HG03175 (cell line): ENCODE measurements around the gene CORIN.
"Not testable (repeated sequence)": the region's sequence is repeated elsewhere in the genome, so short reads cannot be mapped to it uniquely, and the experiment has no call there.

Experiments used
- ATAC-seq: cut with Tn5 transposase; IDR thresholded peaks from one replicate; pipeline ENCODE4 v1.9.1; 2021; ENCODE audit warnings: mild to moderate bottlenecking, moderate library complexity; ENCODE audit not compliant: unreplicated experiment

The CORIN gene

GRCh38 chr4:47731182-47731581 is 106.7 kb downstream of the CORIN start:
- ATAC-seq = no peak

GRCh38 chr4:47729131-47729680 is 108.7 kb downstream of the CORIN start:
- ATAC-seq = no peak

GRCh38 chr4:47721892-47722575 is 115.8 kb downstream of the CORIN start:
- ATAC-seq = no peak

GRCh38 chr4:47721485-47721884 is 116.4 kb downstream of the CORIN start:
- no peak for ATAC-seq

- ATAC-seq = no peak
These were observed 117.1 kb downstream of the CORIN start for GRCh38 chr4:47720787-47721186.

GRCh38 chr4:47719576-47719975 is 118.3 kb downstream of the CORIN start:
- no peak for ATAC-seq

GRCh38 chr4:47718696-47719095 is 119.2 kb downstream of the CORIN start:
- no peak for ATAC-seq

- no peak for ATAC-seq
These were observed 120.7 kb downstream of the CORIN start for GRCh38 chr4:47717188-47717587.

- no peak for ATAC-seq
These were observed 122.0 kb downstream of the CORIN start for GRCh38 chr4:47715716-47716416.

GRCh38 chr4:47714269-47714668 is 123.6 kb downstream of the CORIN start:
- ATAC-seq = no peak

- no peak for ATAC-seq
These were observed 124.6 kb downstream of the CORIN start for GRCh38 chr4:47713129-47713834.

GRCh38 chr4:47711646-47712045 is 126.2 kb downstream of the CORIN start:
- no peak for ATAC-seq

- no peak for ATAC-seq
These were observed 126.7 kb downstream of the CORIN start for GRCh38 chr4:47711183-47711582.

- not testable (repeated sequence) for ATAC-seq
These were observed 131.5 kb downstream of the CORIN start for GRCh38 chr4:47706352-47706751.

- ATAC-seq = no peak
These were observed 132.4 kb downstream of the CORIN start for GRCh38 chr4:47705326-47705981.

GRCh38 chr4:47704693-47705325 is 133.1 kb downstream of the CORIN start:
- ATAC-seq = peak; percentile 58

GRCh38 chr4:47703956-47704355 is 133.9 kb downstream of the CORIN start:
- no peak for ATAC-seq

- no peak for ATAC-seq
These were observed 134.9 kb downstream of the CORIN start for GRCh38 chr4:47703008-47703407.

- no peak for ATAC-seq
These were observed 136.6 kb downstream of the CORIN start for GRCh38 chr4:47701286-47701685.

- no peak for ATAC-seq
These were observed 139.0 kb downstream of the CORIN start for GRCh38 chr4:47698837-47699236.

- no peak for ATAC-seq
These were observed 141.0 kb downstream of the CORIN start for GRCh38 chr4:47696823-47697222.
